H1 (cell line): Measurements from ENCODE around the gene GBE1. TPM values are rescaled to one million over a fixed set of nuclear protein-coding genes. Genes with fewer than 3 reads are reported as not detected.

Source experiments
- CTCF ChIA-PET: fragments of 300-600 bp; sonication (Branson Sonifier 250); formaldehyde crosslinking; loops from one replicate; lab custom pipeline; 2021; ENCODE audit not compliant: partially characterized antibody; lab: Charles Lee
- POLR2A ChIA-PET: fragments of 300-600 bp; sonication (Branson Sonifier 250); formaldehyde crosslinking; loops from one replicate; lab custom pipeline; 2021; ENCODE audit warnings: inconsistent platforms; ENCODE audit not compliant: partially characterized antibody; lab: Charles Lee
- DNase-seq, 2 experiments: peaks; one replicate each; pipeline versions ENCODE4 v3.0.0 to v3.0.0-alpha.2; 2010 to 2022; ENCODE audit warnings: low spot score in 2 of 2, low read depth in 1 of 2, mixed read lengths in 1 of 2
- FAIRE-seq: peaks from 2 replicates; lab custom pipeline; 2011; peaks lifted over from hg19 to GRCh38; lab: Jason Lieb, UNC
- H2AFZ ChIP-seq: 2 replicates; pipeline ENCODE4 v1.8.1; 2012; ENCODE audit warnings: low read length, inconsistent platforms
- H2AK5ac ChIP-seq: 2 replicates; pipeline ENCODE4 v1.6.1; 2013; ENCODE audit warnings: low read depth, low read length
- H2BK120ac ChIP-seq: replicated peaks from 2 replicates; pipeline ENCODE3; 2013; ENCODE audit warnings: low read depth, low read length, inconsistent platforms
- H2BK12ac ChIP-seq: 2 replicates; pipeline ENCODE4 v1.6.1; 2013; ENCODE audit warnings: low read depth, low read length
- H2BK15ac ChIP-seq: 2 replicates; pipeline ENCODE4 v1.6.1; 2013; ENCODE audit warnings: low read length
- H2BK20ac ChIP-seq: 2 replicates; pipeline ENCODE4 v1.6.1; 2013; ENCODE audit warnings: low read length
- H2BK5ac ChIP-seq: 2 replicates; pipeline ENCODE4 v1.6.1; 2013; ENCODE audit warnings: low read depth, low read length
- H3K14ac ChIP-seq: 2 replicates; pipeline ENCODE4 v1.6.1; 2013; ENCODE audit warnings: inconsistent platforms; ENCODE audit not compliant: insufficient read length
- H3K18ac ChIP-seq: 2 replicates; pipeline ENCODE4 v1.6.1; 2013; ENCODE audit warnings: low read length; ENCODE audit errors: extremely low read depth
- H3K23ac ChIP-seq: 2 replicates; pipeline ENCODE4 v1.6.1; 2013; ENCODE audit warnings: inconsistent platforms; ENCODE audit not compliant: insufficient read length
- H3K23me2 ChIP-seq: 2 replicates; pipeline ENCODE4 v1.6.1; 2013; ENCODE audit warnings: low read depth, low read length
- H3K27ac ChIP-seq: 2 replicates; pipeline ENCODE4 v1.6.1; 2011; ENCODE audit warnings: low read depth, low read length, inconsistent platforms
- H3K27me3 ChIP-seq, 4 experiments: replicated peaks in 1 of 4; 1 replicate in 1 of 4; 2 replicates in 3 of 4; pipeline versions ENCODE4 v1.6.1 to v1.8.1; 2011 to 2013; ENCODE audit warnings: low read length in 3 of 4, mild to moderate bottlenecking in 3 of 4, inconsistent platforms in 2 of 4, mixed read lengths in 2 of 4, moderate library complexity in 1 of 4; ENCODE audit not compliant: control insufficient read depth in 3 of 4, insufficient read depth in 3 of 4; ENCODE audit errors: extremely low read depth in 1 of 4
- H3K36me3 ChIP-seq, 4 experiments: 2 replicates each; pipeline versions ENCODE4 v1.6.1 to v1.8.1; 2011 to 2013; ENCODE audit warnings: mild to moderate bottlenecking in 4 of 4, low read length in 3 of 4, moderate library complexity in 2 of 4, control low read depth in 1 of 4, inconsistent platforms in 1 of 4; ENCODE audit not compliant: insufficient read depth in 4 of 4, control insufficient read depth in 2 of 4
- H3K4ac ChIP-seq: replicated peaks from 2 replicates; pipeline ENCODE3; 2013; ENCODE audit warnings: low read length, low read depth, mixed read lengths, inconsistent platforms; ENCODE audit not compliant: insufficient read length
- H3K4me1 ChIP-seq, 4 experiments: replicated peaks in 1 of 4; 1 replicate in 1 of 4; 2 replicates in 3 of 4; pipeline versions ENCODE4 v1.6.1 to v1.8.1; 2011 to 2013; ENCODE audit warnings: low read length in 3 of 4, inconsistent platforms in 2 of 4, mixed read lengths in 1 of 4; ENCODE audit not compliant: insufficient read depth in 4 of 4, control insufficient read depth in 3 of 4
- H3K4me2 ChIP-seq, 2 experiments: 2 replicates each; pipeline versions ENCODE4 v1.6.1 to v1.8.1; 2011 to 2013; ENCODE audit warnings: low read depth in 2 of 2, low read length in 2 of 2, control low read depth in 1 of 2, inconsistent platforms in 1 of 2, mild to moderate bottlenecking in 1 of 2; ENCODE audit not compliant: insufficient read depth in 1 of 2
- H3K4me3 ChIP-seq, 4 experiments: fragments of 200-600, 300-600 bp in 1 of 4; sonication (generic), shearing (Covaris generic), sonication (Bioruptor Twin) in 1 of 4; 2 replicates each; pipeline versions ENCODE4 v1.5.1 to v1.8.1; 2011 to 2016; ENCODE audit warnings: low read length in 4 of 4, low read depth in 3 of 4, control low read depth in 2 of 4, inconsistent platforms in 2 of 4, mild to moderate bottlenecking in 2 of 4, mixed read lengths in 1 of 4, moderate library complexity in 1 of 4; ENCODE audit not compliant: insufficient read depth in 2 of 4; ENCODE audit errors: extremely low read depth in 1 of 4
- H3K56ac ChIP-seq: replicated peaks from 2 replicates; pipeline ENCODE3; 2013; ENCODE audit warnings: low read depth, mild to moderate bottlenecking, mixed read lengths, low read length, inconsistent platforms; ENCODE audit not compliant: insufficient read length
- H3K79me1 ChIP-seq: 2 replicates; pipeline ENCODE4 v1.6.1; 2013; ENCODE audit warnings: low read depth, low read length, control low read depth
- H3K79me2 ChIP-seq, 2 experiments: 2 replicates each; pipeline versions ENCODE4 v1.6.1 to v1.8.1; 2012 to 2013; ENCODE audit warnings: low read length in 2 of 2, mild to moderate bottlenecking in 2 of 2, inconsistent platforms in 1 of 2; ENCODE audit not compliant: insufficient read depth in 2 of 2, control insufficient read depth in 1 of 2
- H3K9ac ChIP-seq, 4 experiments: replicated peaks in 1 of 4; 1 replicate in 1 of 4; 2 replicates in 3 of 4; pipeline versions ENCODE4 v1.6.1 to v1.8.1; 2011 to 2013; ENCODE audit warnings: low read depth in 3 of 4, low read length in 3 of 4, control low read depth in 2 of 4, mild to moderate bottlenecking in 2 of 4, moderate library complexity in 2 of 4, inconsistent platforms in 1 of 4; ENCODE audit errors: extremely low read depth in 1 of 4
- H3K9me3 ChIP-seq, 2 experiments: 2 replicates each; pipeline versions ENCODE4 v1.6.1 to v1.8.1; 2012 to 2013; ENCODE audit warnings: mild to moderate bottlenecking in 2 of 2, moderate library complexity in 2 of 2, control low read depth in 1 of 2, inconsistent platforms in 1 of 2, low read depth in 1 of 2, low read length in 1 of 2, mixed read lengths in 1 of 2; ENCODE audit not compliant: insufficient read depth in 2 of 2
- H4K20me1 ChIP-seq, 2 experiments: replicated peaks in 1 of 2; 2 replicates each; pipeline versions ENCODE3 to v1.8.1; 2011 to 2013; ENCODE audit warnings: inconsistent platforms in 2 of 2, low read length in 2 of 2, mild to moderate bottlenecking in 1 of 2; ENCODE audit not compliant: insufficient read depth in 2 of 2, control insufficient read depth in 1 of 2
- H4K5ac ChIP-seq: 2 replicates; pipeline ENCODE4 v1.6.1; 2013; ENCODE audit warnings: low read length, low read depth, mixed read lengths, inconsistent platforms; ENCODE audit not compliant: insufficient read length
- H4K8ac ChIP-seq: 2 replicates; pipeline ENCODE4 v1.8.0; 2013; ENCODE audit warnings: mild to moderate bottlenecking, moderate library complexity, low read length, inconsistent platforms; ENCODE audit not compliant: insufficient read depth; ENCODE audit errors: extremely low read depth
- H4K91ac ChIP-seq: replicated peaks from 2 replicates; pipeline ENCODE3; 2013; ENCODE audit warnings: low read length, mixed read lengths, inconsistent platforms; ENCODE audit not compliant: insufficient read length
- ATF2 ChIP-seq: IDR thresholded peaks from 2 replicates; pipeline ENCODE4 v1.6.1; 2012; ENCODE audit warnings: low read length, inconsistent platforms
- ATF3 ChIP-seq: IDR thresholded peaks from 2 replicates; pipeline ENCODE4 v1.6.1; 2011; ENCODE audit warnings: low read depth, mild to moderate bottlenecking, low read length; ENCODE audit not compliant: insufficient read depth
- CBX5 ChIP-seq: fragments of 300-800, 300-1000 bp; sonication (generic); IDR thresholded peaks from 2 replicates; pipeline ENCODE4 v1.7.1; 2016; ENCODE audit warnings: antibody characterized with exemption, low read length, low read depth
- EP300 ChIP-seq, 2 experiments: IDR thresholded peaks; 1 replicate in 1 of 2; 2 replicates in 1 of 2; pipeline ENCODE4 v1.6.1; 2011 to 2012; ENCODE audit warnings: low read depth in 2 of 2, low read length in 2 of 2, mild to moderate bottlenecking in 2 of 2, borderline replicate concordance in 1 of 2, inconsistent platforms in 1 of 2, moderate library complexity in 1 of 2
- HDAC2 ChIP-seq, 2 experiments: fragments of 300-600 bp in 1 of 2; sonication (generic) in 1 of 2; IDR thresholded peaks; 2 replicates each; pipeline ENCODE4 v1.6.1; 2011 to 2012; ENCODE audit warnings: low read depth in 2 of 2, low read length in 2 of 2, mild to moderate bottlenecking in 2 of 2, moderate library complexity in 2 of 2, borderline replicate concordance in 1 of 2, inconsistent platforms in 1 of 2
- JUN ChIP-seq: IDR thresholded peaks from 2 replicates; pipeline ENCODE4 v1.6.1; 2011; ENCODE audit warnings: low read depth, mild to moderate bottlenecking, improper control_type of control experiment, low read length
- JUND ChIP-seq: IDR thresholded peaks from 2 replicates; pipeline ENCODE4 v1.6.1; 2011; ENCODE audit warnings: mild to moderate bottlenecking, improper control_type of control experiment, low read length
- RFX5 ChIP-seq: IDR thresholded peaks from 2 replicates; pipeline ENCODE4 v1.6.1; 2011; ENCODE audit warnings: low read depth, low read length, improper control_type of control experiment, borderline replicate concordance
- SIX5 ChIP-seq: IDR thresholded peaks from 2 replicates; pipeline ENCODE4 v1.6.1; 2011; ENCODE audit warnings: mild to moderate bottlenecking, low read depth, low read length
- TBP ChIP-seq: IDR thresholded peaks from 2 replicates; pipeline ENCODE4 v1.6.1; 2011; ENCODE audit warnings: low read depth, low read length, improper control_type of control experiment
- WGBS, 2 experiments: shearing (Covaris generic) in 1 of 2; methylation state at CpG; one replicate each; pipeline versions ENCODE4 v1.1.6 to v1.1.7; 2013 to 2015; ENCODE audit warnings: low lambda C conversion rate in 2 of 2, mixed read lengths in 2 of 2, inconsistent platforms in 1 of 2, low coverage in 1 of 2, missing lambda C conversion rate in 1 of 2; ENCODE audit not compliant: insufficient replicate concordance in 2 of 2, insufficient coverage in 1 of 2, insufficient read length in 1 of 2; ENCODE audit errors: extremely low coverage in 1 of 2, missing lambda C conversion rate in 1 of 2; 5-methylcytosine and 5-hydroxymethylcytosine counted together
- polyA plus RNA-seq, 7 experiments: library from polyadenylated mRNA; depleted of rRNA in 3 of 7; stranded (reverse) in 5 of 7; unstranded in 2 of 7; fragments of >200 nt in 5 of 7; fragments of 200-250 nt in 2 of 7; gene quantifications; 1 replicate in 5 of 7; 2 replicates in 1 of 7; 4 replicates in 1 of 7; pipeline versions ENCODE4 v1.2.1 to v1.2.3, GENCODE V29; 2011 to 2013; ENCODE audit warnings: missing spikeins in 2 of 7, mixed read lengths in 2 of 7
- total RNA-seq: library from RNA; stranded (reverse); fragmentation: NEBNext Ultra II Directional; extraction: Animal tissue kit (Norgen Biotek cat#: 25700); gene quantifications from 2 replicates; pipeline ENCODE4 v1.2.1, GENCODE V29; 2021
- TF ChIP-seq, protein P1 (sequence below): IDR thresholded peaks from 2 replicates; pipeline ENCODE4 v1.6.1; 2012; ENCODE audit warnings: inconsistent platforms

The GBE1 gene
- total and polyA plus RNA-seq, 2 of the 8 experiments (the other 6 are each of a cell fraction or from before 2014, with no cell fraction given) = 3.3 to 7.3 TPM

DNA sequence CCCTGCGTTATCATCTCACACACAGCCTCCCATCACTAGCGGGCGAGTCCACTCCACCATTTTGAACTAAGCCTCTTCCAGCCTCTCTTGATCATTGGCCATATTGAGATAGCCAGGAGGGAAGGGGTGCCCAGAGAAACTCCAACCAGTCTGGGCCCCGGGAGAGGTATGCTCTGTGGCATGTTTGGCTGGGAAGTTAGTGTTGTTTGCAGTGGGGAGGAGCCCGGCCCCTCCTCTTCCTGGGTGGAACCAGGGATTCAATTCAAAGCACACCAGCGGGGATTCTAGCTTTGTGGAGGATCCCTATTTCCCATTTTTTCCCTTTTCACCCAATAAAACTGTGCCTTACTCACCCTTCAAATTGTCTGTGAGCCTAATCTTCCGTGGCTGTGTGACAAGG lies 71.8 kb downstream of the GBE1 start:
- H3K56ac ChIP-seq = no peak overlapping the region
- no peak overlapping the region for H3K4ac ChIP-seq
- no peak overlapping the region for H2BK12ac ChIP-seq
- no peak overlapping the region for H2BK120ac ChIP-seq
- no peak overlapping the region for H4K91ac ChIP-seq
- H2BK5ac ChIP-seq = no peak overlapping the region
- H2BK20ac ChIP-seq = no peak overlapping the region
- H3K9ac ChIP-seq = no peak overlapping the region
- no peak overlapping the region for H4K8ac ChIP-seq
- no peaks in the 10 kb centered on the region for H3K27me3 ChIP-seq
- CTCF ChIA-PET = no interaction called here
- no peaks in the 10 kb centered on the region; a peak in 1 of 4 replicates for H3K9me3 ChIP-seq
- H4K20me1 ChIP-seq = no peaks in the 10 kb centered on the region
- no peaks in the 10 kb centered on the region for H3K4me1 ChIP-seq
- DNase-seq = no peak
- H2BK15ac ChIP-seq = no peak overlapping the region
- H3K79me1 ChIP-seq = no peaks in the 10 kb centered on the region
- TF ChIP-seq HDAC2 (IDR thresholded peaks at IDR 0.05; ENCODE audit: borderline replicate concordance in 1 of 2, low read depth in 2 of 2, low read length in 2 of 2) (no peak), ATF2 (no peak), CBX5 (no peak), ATF3 (no peak), SIX5 (no peak), EP300 (IDR thresholded peaks at IDR 0.05; ENCODE audit: borderline replicate concordance in 1 of 2, low read depth in 2 of 2, low read length in 2 of 2) (no peak), RFX5 (no peak), TBP (no peak), JUN (no peak), JUND (no peak)
- TF ChIP-seq, protein P1, sequence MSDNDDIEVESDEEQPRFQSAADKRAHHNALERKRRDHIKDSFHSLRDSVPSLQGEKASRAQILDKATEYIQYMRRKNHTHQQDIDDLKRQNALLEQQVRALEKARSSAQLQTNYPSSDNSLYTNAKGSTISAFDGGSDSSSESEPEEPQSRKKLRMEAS = no peak
- H2AK5ac ChIP-seq = no peak overlapping the region
- no peaks in the 10 kb centered on the region for H3K36me3 ChIP-seq
- no peak overlapping the region for H4K5ac ChIP-seq
- no peak overlapping the region for H3K4me3 ChIP-seq
- no peak overlapping the region for H2AFZ ChIP-seq
- no peak overlapping the region for H3K27ac ChIP-seq
- H3K79me2 ChIP-seq = no peaks in the 10 kb centered on the region
- no peak overlapping the region for H3K23ac ChIP-seq
- WGBS, 2 experiments = 92% methylated on average over 7 of the region's 7 CpGs; no CpG with 5 or more reads in 1 of the 2 experiments
- no peak overlapping the region for H3K14ac ChIP-seq
- no peaks in the 10 kb centered on the region for H3K23me2 ChIP-seq
- H3K4me2 ChIP-seq = no peak overlapping the region
- FAIRE-seq = no peak
- no peak overlapping the region for H3K18ac ChIP-seq
- POLR2A ChIA-PET = no interaction called here
